Measurements from ENCODE around the gene DSC1.

DNA sequence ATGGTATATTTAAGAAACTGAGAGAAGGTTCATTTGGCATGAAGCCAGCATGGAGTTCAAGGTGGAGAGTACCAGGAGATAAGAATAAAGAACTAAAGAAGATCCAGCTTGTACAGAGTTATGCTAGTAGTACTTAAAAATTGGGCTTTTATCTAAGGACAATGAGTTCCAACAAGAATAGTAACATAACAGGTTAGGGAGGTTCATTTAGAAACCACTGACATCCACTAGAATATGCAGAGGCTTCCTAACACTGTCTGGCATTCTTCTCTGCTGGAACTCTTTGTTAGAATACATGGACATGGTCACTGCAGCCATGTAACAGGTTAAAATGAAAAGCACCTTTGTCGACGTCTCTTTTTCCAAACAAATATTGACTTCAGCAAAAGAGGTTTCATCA is 42.6 kb upstream of the DSC1 start:
- TF ChIP-seq, protein P1, sequence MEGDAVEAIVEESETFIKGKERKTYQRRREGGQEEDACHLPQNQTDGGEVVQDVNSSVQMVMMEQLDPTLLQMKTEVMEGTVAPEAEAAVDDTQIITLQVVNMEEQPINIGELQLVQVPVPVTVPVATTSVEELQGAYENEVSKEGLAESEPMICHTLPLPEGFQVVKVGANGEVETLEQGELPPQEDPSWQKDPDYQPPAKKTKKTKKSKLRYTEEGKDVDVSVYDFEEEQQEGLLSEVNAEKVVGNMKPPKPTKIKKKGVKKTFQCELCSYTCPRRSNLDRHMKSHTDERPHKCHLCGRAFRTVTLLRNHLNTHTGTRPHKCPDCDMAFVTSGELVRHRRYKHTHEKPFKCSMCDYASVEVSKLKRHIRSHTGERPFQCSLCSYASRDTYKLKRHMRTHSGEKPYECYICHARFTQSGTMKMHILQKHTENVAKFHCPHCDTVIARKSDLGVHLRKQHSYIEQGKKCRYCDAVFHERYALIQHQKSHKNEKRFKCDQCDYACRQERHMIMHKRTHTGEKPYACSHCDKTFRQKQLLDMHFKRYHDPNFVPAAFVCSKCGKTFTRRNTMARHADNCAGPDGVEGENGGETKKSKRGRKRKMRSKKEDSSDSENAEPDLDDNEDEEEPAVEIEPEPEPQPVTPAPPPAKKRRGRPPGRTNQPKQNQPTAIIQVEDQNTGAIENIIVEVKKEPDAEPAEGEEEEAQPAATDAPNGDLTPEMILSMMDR (IDR thresholded peaks at IDR 0.05; ENCODE audit: insufficient read depth, low read length, poor library complexity, severe bottlenecking) = no peak
- TF ChIP-seq EZH2phosphoT487 (conservative IDR thresholded peaks at IDR 0.05; ENCODE audit: low read length) = no peak

Data from SU-DHL-6 (cell line).